GM19372 (cell line): ENCODE measurements around the gene ARHGDIB.
A peak's percentile ranks its signal among the peaks of the same experiment; 100 is the strongest.

ENCODE experiments used
- ATAC-seq: cut with Tn5 transposase; IDR thresholded peaks from one replicate; pipeline ENCODE4 v1.9.1; 2021; ENCODE audit warnings: mild to moderate bottlenecking, low read depth, moderate library complexity; ENCODE audit not compliant: unreplicated experiment

Gene ARHGDIB

DNA sequence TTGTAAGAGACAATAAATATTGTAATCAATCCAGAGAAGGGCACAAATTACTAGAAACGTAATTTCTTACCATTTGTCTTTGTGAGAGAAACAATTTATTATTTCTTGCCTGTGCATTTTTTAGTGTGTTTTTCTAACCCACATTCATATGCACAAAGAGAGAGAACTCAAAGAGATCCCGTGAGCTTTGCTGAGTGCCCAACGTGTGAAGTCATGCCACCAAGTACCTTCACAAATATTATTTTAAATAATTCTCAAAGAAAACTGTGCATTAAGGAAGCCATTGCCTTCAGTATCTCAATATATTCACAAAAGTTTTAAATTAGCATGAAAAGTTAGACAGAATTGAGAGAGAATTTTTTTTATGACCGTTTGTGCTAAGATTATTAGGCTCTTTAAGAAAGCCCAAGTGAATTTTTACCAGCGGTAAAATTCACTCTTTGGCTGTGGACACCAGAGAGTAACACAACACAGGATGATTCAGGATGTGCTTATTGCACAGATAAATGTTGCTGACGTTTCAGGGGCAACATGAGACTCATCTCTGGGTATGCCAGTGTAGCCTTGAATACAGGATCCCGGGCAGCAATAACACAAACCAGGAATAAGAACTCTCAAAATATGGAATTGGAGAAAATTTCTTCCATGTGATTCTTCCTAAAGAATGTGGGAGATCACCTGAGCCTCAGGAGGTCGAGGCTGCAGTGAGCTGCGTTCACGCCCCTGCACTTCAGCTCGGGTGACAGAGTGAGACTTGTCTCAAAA lies 2.9 kb downstream of the ARHGDIB start:
- ATAC-seq: no peak

DNA sequence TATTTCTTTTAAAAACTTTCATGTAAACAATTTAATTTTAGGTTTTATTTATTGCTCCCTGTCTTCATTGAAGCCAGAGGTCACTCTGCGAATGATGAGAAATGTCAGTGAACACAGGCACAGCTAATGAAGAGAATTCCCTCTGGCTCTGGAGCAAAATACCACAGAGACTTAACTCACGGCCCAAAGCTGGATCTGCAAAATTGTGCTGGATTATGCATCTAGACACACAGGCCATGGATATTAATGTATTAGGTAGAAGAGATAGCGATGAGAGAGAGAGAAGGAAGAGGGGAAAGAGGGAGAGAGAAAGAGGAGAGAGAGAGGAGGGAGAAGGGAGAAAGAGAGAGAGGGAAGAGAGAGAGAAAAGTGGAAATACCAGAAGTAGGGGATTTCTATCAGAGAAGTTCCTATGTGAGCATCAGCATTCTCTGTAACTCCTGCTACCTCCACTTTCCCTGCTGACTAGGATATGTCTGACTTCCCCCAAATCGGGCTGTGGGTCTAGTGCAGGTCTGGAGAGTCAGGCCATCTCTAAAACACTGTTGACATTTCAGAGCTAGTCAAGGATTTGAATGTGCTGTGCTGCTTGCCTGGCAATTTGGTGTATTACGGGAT lies 3.7 kb downstream of the ARHGDIB start:
- ATAC-seq: no peak

DNA sequence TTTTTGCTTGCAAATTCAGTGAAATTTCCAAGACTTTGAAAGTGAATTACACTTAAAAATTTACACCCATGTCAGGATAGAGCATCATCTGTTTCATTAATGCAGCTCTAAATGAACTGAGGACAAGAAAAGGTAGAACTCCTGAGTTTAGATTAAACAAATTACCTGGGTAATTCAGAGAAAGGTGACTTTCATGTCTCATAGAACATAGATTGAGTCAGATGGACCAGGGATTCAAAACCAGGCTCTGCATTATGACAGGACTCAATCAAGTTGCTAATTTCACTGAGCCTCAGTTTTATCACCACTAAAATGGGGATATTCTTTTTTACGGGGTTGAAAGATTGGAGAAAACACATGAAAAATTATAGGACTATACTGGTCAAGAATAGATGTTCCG lies 4.5 kb downstream of the ARHGDIB start:
- no peak for ATAC-seq

DNA sequence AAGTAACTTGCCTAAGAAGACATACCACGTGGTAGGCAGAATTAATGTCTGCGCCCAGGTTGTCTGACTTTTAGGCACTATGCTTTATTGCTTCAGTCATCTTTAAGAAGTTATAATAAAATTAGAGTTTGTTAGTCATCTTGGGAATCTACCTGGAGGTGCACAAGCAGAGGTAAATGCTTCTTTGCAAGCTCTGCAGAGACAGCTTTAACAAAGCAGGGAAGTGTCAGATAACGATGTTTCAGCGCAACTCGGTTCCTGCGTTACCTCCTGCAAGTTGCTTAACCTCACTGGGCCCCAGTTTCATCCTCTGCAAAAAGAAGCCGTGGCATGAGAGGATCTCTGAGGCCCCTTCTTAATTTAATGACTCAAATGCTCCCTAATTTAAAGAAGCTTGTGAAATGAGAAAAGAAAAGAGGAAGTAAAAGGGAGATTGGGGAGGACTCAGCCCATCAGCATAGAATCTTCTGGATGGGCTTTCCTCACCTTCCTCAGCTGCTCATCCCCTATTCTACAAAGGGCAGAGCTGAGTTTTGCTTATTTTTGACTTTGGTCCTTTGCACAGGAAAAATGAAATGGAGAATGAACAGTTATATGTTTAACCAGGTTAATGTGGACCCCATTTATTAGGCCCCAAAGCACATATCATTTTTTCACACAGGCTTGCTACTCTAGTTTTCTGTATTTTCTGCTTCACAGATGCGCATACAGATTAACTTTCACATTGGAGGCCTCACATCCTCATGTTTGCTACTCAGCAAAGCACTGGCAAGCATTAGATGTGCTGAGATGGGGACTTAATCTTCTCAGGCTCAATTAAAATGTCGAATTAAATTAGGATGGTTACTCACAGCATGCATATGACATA lies 5.1 kb downstream of the ARHGDIB start:
- ATAC-seq: no peak

DNA sequence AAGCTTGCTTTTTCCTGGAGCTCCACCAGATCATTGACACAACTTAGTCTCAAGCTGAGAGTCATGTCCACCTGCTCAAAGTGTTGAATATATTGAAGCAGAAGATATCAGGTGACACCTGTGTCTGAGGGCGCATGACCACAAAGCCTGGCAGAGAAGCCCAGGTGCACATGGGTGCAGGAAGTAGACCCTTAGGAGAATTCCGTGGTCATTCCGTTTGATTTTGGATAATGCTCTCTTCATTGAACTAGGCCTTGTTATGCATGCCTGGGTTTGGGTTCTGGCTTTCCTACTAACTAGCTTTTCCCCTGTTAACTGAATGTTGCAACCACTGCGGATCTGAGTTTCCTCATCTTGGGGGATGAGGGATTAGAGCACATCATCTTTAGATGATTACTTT lies 7.1 kb downstream of the ARHGDIB start:
- ATAC-seq: no peak

DNA sequence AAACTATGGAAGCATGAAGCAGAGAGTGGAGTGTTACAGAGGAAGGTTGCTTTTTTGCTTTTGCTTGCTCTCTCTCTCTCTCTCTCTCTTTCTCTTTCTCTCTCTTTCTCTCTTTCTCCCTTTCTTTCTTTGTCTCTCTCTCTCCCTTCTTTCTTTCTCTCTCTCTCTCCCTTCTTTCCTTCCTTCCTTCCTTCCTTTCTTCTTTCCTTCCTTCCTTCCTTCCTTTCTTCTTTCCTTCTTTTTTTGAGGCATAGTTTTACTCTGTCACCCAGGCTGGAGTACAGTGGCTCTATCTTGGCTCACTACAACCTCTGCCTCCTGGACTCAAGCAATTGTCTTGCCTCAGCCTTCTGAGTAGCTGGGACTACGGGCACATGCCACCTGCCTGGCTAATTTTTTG lies 7.6 kb downstream of the ARHGDIB start:
- no peak for ATAC-seq

DNA sequence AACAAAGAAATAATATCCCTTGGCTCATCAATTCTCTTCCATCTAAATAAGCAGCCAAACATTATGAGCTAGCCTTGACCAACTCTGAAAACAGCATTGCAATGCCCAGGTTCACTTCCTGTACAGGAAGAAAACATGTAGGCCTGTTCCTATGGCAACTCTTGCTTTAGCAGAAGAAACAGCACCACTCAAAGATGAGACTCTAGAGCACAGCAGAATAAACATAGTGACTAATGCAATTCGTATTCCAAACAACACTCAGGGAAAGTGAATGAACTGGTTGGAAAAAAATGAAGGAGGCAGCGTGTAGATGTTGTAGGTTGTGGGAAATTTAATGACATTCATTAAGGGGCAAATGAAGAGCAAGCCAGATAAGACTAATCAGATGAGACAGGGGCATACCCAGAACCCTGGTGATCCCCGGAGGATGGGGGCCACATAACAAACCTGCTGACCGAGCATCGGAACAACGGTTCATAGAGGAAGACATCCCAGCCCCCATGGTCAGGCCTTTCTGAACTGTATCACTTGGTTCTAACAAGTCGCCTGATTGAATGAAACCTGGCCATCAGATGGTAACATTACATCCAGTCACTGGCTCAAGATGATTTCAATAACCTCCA lies 9.0 kb downstream of the ARHGDIB start:
- ATAC-seq: peak; percentile 44

DNA sequence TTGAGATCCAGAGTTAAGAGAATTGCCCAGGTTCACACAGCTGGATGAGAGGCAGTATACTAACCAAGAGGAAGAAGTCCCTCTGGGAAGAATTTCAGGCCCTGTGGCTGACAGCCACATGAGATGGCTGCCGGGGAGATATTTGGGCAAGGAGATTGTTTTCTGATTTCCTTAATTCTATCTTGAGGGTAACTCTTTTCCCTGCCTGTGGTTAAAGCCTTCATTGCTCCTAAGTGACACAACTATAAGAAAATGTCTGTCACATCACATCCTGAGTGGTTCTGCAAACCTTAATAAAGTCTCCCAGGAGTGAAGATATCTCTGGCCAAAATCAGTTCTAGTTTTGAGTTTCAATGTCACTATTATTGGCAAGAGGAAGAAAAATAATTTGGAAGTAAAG lies 9.6 kb downstream of the ARHGDIB start:
- ATAC-seq: no peak

DNA sequence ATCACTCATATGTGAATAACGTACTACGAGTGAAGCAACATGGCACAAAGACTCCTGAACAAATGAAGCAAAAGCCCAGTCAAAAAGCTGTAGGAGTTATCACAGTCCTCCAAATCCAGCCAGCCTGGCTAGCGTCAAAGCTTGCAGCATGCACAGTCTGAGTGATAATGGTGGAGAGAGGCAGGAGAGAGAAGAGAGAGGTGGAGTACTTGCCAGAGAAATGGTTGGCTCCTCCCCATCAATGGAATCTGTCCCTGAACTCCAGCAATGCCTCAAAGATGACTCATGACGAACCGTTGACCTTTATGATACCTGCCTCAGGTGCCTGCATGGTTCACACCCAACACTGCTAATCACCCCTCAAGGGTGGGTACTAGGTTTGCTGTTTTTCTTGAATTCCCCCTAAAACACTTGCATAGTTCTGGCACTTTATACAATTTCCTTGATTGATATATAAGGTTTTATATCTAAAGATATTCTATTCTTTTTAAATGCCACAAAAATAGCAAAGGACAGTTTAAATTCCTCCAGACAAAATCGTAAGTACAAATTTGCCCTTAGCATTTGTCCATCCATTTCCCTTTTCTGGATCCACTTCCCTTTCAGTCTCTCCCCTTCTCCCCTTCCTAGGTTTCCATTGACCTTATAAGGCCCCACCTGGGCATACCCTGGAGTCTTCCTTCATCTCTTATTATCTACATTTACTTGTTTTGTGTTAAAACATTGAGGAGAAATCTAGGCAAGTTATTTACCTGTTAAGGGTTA lies 10.2 kb downstream of the ARHGDIB start:
- ATAC-seq: no peak

DNA sequence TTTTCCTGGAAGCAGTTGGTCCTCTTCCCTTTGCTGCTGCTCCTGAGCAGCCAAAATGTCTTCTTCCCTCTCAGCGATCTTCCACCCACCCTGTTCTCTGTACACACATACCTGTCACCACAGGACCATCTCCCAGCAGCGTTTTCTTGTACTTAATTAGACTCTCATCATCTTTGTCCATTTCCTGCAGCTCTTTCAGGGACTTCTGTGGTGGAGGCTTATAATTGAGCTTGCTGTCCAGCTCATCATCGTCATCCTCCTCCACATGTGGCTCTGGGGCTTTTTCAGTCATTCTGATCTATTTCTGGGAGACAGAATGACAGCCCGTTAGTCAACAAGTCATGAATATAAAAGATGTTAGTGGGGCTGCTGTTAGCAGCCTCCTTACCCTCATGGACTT lies 11.0 kb downstream of the ARHGDIB start:
- ATAC-seq: no peak

DNA sequence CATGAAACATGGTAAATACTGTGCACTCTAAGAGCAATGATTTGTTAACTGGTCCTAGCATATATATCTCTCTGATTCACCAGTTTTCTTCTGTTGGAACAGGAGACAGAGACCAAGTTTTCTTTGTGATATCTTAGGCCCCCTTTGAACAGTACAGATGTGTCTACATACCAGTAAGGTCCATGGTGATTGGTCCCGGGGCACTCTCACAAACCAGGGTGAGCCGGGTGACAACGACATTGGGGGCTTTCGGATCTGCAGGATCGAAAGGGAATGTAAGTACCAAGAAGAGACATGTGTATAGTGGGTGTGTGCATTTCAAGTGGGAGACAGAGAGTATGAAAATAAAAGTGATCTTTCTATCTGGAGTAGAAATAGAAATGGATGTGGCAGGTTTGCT lies 11.8 kb downstream of the ARHGDIB start:
- no peak for ATAC-seq

DNA sequence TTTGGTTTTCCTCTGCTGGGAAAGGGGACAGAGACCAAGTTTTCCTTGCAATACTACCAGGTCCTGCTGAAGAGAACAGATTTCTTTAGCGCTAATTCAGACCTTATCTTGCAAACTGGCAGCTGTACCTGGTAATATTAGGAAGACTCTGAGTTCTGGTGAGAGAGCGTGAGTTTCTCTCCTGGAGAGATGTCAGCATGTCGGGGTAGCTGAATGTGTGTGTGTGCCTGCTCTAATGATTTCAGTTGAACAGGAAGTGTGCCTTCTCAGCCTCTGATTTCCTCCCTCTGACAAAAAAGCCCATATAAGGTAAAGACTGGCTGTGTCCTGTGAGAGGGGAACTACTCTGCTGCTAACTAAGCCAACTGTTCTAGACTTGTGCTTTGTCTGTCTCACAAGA lies 12.7 kb downstream of the ARHGDIB start:
- peak; percentile 91 for ATAC-seq

DNA sequence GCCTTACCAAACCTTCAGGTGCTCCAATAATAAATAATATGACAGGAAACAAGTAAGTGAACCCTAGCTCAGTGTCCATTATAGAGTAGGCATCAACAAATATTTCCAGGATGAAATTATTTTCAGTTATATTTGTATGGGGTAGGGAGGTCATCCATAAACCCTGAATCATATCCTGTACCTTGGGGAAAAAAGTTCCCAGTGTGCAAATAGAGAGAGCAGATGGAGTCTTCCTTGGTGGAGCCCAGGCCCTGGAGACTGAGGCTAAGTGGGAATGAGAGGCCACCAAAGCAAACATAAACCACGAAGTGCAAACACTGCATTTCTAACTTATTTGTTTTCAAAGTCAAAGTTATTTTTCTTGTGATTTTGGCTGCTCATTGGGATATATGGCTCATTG lies 14.5 kb downstream of the ARHGDIB start:
- no peak for ATAC-seq

DNA sequence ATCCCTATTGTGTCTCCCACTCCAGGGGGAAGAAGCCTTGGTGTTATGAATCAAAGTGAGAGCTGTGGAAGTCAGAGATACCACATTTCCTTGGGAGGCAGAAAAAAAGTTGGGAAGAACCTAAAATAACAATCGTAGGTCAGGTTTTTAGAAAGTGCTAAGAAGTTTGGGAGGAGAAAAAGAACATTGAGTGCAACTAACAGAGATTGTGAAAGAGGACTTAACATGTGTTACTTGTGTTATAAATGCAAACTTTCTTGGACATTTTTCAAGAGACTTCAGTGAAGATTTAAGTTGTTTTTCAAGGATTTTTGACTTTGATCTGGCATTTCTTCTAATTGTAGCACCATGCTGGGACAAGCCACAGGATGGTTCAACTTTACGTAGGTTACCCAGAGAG lies 15.2 kb downstream of the ARHGDIB start:
- no peak for ATAC-seq

DNA sequence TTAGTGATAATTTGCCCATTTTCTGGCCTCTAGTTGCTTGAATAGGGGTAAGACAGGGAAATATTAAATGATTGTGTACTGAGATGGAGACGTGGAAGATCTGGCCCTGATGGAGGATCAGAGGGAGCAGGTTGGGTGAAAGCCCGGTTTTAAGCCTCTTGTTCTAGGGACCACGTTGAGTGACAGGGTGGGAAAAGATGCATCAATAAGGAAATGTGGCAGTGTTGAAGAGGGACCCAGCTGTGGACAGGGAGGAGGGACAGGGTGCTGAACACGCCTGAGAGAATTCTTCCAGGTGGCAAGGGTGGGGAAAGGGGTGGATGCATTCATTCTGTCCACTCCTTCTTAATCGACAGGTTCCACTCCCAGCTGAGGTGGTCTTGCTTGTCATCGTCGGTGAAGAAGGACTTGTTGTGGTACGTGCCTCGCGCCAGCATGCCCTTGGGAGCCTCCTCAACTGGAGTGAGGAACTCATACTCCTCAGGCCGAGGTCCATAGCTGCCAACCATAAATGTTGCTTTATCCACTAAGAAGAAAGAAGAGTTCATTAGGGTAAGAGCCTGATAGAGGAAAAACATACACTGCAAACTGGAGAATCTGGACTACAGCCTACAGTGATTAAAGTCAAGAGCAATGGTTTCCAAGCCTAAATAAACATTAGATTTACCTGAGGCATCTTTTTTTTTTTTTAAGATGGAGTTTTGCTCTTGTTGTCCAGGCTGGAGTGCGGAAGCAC lies 19.0 kb downstream of the ARHGDIB start:
- no peak for ATAC-seq

DNA sequence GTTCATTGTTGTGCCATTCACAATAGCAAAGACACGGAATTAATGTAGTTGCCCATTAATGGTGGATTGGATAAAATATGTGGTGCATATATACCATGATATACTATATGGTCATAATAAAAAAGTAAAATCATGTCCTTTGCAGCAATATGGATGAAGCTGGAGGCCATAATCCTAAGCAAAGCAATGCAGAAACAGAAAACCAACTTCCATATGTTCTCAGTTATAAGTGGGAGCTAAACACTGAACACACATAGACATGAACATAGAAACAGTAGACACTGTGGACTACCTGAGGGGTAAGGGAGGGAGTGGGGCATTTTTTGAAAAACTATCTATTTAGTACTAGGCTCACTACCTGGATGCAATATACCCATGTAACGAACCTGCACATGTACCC lies 20.0 kb downstream of the ARHGDIB start:
- no peak for ATAC-seq

DNA sequence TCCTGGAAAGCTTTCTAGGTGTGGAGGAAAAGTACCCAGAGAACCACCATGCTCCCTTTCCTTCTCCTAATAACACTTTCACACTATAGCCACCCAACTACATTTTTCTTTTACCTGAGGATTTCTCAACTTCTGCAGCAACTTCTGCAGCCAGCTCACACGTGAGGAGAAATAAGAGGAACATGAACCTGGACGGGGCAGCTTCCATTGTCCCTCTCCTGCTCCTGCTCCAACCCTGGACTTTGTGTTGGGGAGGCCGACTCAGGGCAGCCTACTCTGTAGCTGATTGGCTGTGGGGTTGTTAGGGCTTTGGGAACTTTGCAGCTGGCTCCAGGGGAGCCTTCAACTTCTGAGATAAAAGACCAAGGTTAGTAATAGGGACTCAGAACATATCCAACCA lies 23.1 kb downstream of the ARHGDIB start, which contains the start of gene ERP27:
ERP27 (minus strand) TSS at position 237 of the 400 bp plus-strand sequence; CDS start at position 208, 29 bp downstream.
- no peak for ATAC-seq

DNA sequence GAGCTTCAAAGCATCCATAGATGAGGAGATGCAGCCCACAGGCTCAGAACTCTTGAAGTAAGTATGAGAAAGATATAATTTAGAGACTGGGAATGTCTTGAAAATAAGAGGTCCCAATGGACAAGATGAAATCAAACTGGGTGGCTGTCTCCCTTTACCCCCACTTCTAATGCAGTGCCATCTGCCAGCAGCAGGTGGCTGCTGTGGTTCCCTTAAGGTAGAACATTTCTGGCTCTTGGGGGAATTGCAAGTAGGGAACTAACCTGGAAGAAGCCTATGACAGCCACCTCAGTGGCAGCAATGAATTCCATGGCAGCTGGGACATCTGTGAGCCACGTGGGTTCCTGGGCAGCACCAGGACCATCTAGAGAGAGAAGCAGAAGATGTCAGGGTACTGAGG lies 23.7 kb downstream of the ARHGDIB start:
- ATAC-seq: no peak

DNA sequence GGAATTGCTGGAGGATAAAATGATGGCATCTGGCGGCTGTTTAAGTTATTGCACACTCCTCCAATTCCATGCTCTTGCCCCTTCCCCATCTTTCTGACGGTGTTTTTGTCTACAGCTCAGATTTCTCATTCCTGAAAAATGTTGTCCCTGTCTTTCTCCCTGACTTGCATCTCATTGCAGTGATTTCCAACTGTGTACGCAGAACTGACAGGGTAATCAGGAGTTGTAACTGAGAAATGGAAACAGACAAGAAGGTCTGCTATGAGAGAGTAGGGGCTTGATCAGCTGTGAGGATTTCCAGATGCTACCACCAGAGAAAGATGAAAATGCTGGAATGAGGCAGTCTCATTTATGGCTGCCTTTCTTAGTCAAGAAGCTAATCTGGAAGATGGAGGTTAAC lies 24.4 kb downstream of the ARHGDIB start:
- no peak for ATAC-seq
